Fibroblast of skin of back (primary cell): ENCODE measurements around the gene ZNF691. TPM values are rescaled to one million over a fixed set of nuclear protein-coding genes. Genes with fewer than 3 reads are reported as not detected.
"Not testable (repeated sequence)": the region's sequence is repeated elsewhere in the genome, so short reads cannot be mapped to it uniquely, and the experiment has no call there.

ENCODE experiments used
- DNase-seq: peaks from one replicate; pipeline ENCODE4 v3.0.0-alpha.2; 2013
- polyA plus RNA-seq, 2 experiments: library from polyadenylated mRNA; unstranded; fragments of 120-200 nt; gene quantifications; one replicate each; pipeline ENCODE4 v1.2.1, GENCODE V29; 2013; ENCODE audit not compliant: insufficient read length in 2 of 2

ZNF691 gene
- 5.6 TPM for polyA plus RNA-seq (2013, experiment 1 of 2; ENCODE audit: insufficient read length)
- 4.6 TPM for polyA plus RNA-seq (2013, experiment 2 of 2; ENCODE audit: insufficient read length)

GRCh38 chr1:42846257-42847110, at the start of gene ZNF691:
Gene ZNF691, plus strand, starts transcription at chr1:42846613. Its CDS starts 3,046 bp downstream, at chr1:42849659.
- peak; percentile 98 for DNase-seq

- DNase-seq = no peak
These were observed 49.0 kb upstream of the ZNF691 start for GRCh38 chr1:42797414-42797813.

- no peak for DNase-seq
These were observed 48.4 kb upstream of the ZNF691 start for GRCh38 chr1:42797979-42798378.

GRCh38 chr1:42801832-42802473, 44.5 kb upstream of the ZNF691 start:
- no peak for DNase-seq

- DNase-seq = no peak
These were observed 40.2 kb upstream of the ZNF691 start for GRCh38 chr1:42806171-42806570.

GRCh38 chr1:42806593-42806992, 39.8 kb upstream of the ZNF691 start:
- DNase-seq = no peak

- DNase-seq = no peak
These were observed 39.3 kb upstream of the ZNF691 start for GRCh38 chr1:42807056-42807668.

- not testable (repeated sequence) for DNase-seq
These were observed 31.6 kb upstream of the ZNF691 start for GRCh38 chr1:42814815-42815214.

- no peak for DNase-seq
These were observed 30.4 kb upstream of the ZNF691 start for GRCh38 chr1:42815941-42816584.

- peak; percentile 85 for DNase-seq
These were observed 29.6 kb upstream of the ZNF691 start, which contains the start of the genes ERMAP and SVBP for GRCh38 chr1:42816585-42817439. Gene ERMAP, plus strand, starts transcription at chr1:42817122. Its CDS starts 13,327 bp downstream, at chr1:42830449. Gene SVBP, minus strand, starts transcription at chr1:42817397. Its CDS starts 853 bp downstream, at chr1:42816544.

GRCh38 chr1:42817440-42817767, 29.0 kb upstream of the ZNF691 start:
- no peak for DNase-seq

GRCh38 chr1:42817976-42818375, 28.4 kb upstream of the ZNF691 start:
- no peak for DNase-seq

GRCh38 chr1:42820813-42821212, 25.6 kb upstream of the ZNF691 start:
- no peak for DNase-seq

- no peak for DNase-seq
These were observed 24.7 kb upstream of the ZNF691 start for GRCh38 chr1:42821690-42822089.

GRCh38 chr1:42822800-42823392, 23.5 kb upstream of the ZNF691 start:
- DNase-seq = peak; percentile 31

- no peak for DNase-seq
These were observed 21.9 kb upstream of the ZNF691 start for GRCh38 chr1:42824481-42825035.

GRCh38 chr1:42825036-42825851, 21.2 kb upstream of the ZNF691 start:
- DNase-seq = no peak

GRCh38 chr1:42830631-42831030, 15.8 kb upstream of the ZNF691 start:
- DNase-seq = no peak

GRCh38 chr1:42831273-42831672, 15.1 kb upstream of the ZNF691 start:
- DNase-seq = no peak

GRCh38 chr1:42832641-42833240, 13.7 kb upstream of the ZNF691 start:
- no peak for DNase-seq
